Measurements from ENCODE around the gene FGF10.

The FGF10 gene

DNA sequence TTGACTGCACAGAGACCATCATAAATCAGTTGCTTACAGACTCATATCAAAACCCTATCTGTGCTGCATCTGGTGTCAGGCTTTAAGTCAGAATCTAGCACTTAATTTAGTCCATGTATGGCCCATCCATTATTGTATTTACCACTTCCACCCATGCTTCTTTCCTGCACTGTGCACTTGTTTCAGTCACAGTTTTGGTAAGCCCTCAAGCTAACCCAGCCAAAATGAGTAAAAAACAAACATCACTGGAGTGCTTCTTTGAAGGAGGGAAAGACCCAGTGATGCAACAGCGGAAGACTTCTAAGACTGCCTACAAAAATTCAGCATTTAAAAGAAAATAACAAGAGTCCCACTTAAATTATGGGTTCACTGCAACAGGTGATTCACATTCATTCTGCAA, 69.0 kb downstream of the FGF10 start:
- H3K27ac ChIP-seq (ENCODE audit: low read length) = no peak overlapping the region
- DNase-seq = no peak
- H3K9me3 ChIP-seq (ENCODE audit: insufficient read depth, low read length, severe bottlenecking) = no peaks in the 10 kb centered on the region
- H3K36me3 ChIP-seq (ENCODE audit: insufficient read depth, low read length) = no peaks in the 10 kb centered on the region
- no peak for ATAC-seq (ENCODE audit: insufficient read depth, low read depth)
- H2AFZ ChIP-seq (ENCODE audit: low read depth, low read length) = no peak overlapping the region
- H3K27me3 ChIP-seq (ENCODE audit: insufficient read depth, low read length, poor library complexity) = no peaks in the 10 kb centered on the region
- TF ChIP-seq EZH2 (IDR thresholded peaks at IDR 0.05; ENCODE audit: borderline replicate concordance, low read depth, low read length, severe bottlenecking) (no peak), CTCF (IDR thresholded peaks at IDR 0.05; ENCODE audit: borderline replicate concordance, extremely low read depth, low read length, poor library complexity, severe bottlenecking) (no peak)
- no peak overlapping the region for H3K4me3 ChIP-seq (ENCODE audit: low read depth in 1 of 2, low read length in 2 of 2)
- H3K4me1 ChIP-seq (ENCODE audit: insufficient read depth, low read length) = no peaks in the 10 kb centered on the region
- no peaks in the 10 kb centered on the region for H4K20me1 ChIP-seq (ENCODE audit: insufficient read depth, low read length)
- no peak overlapping the region for H3K4me2 ChIP-seq (ENCODE audit: insufficient read depth, low read length)
- no peak overlapping the region for H3K9ac ChIP-seq (ENCODE audit: low read depth, low read length)
- no peaks in the 10 kb centered on the region for H3K79me2 ChIP-seq (ENCODE audit: insufficient read depth, low read length)

- Histone ChIP-seq H3K4me2 (ENCODE audit: insufficient read depth, low read length) (no peak overlapping the region), H3K36me3 (ENCODE audit: insufficient read depth, low read length) (no peaks in the 10 kb centered on the region), H4K20me1 (ENCODE audit: insufficient read depth, low read length) (no peaks in the 10 kb centered on the region), H3K27ac (ENCODE audit: low read length) (no peak overlapping the region), H3K9ac (ENCODE audit: low read depth, low read length) (no peak overlapping the region), H3K4me1 (ENCODE audit: insufficient read depth, low read length) (no peaks in the 10 kb centered on the region), H3K79me2 (ENCODE audit: insufficient read depth, low read length) (no peaks in the 10 kb centered on the region), H3K4me3 (ENCODE audit: low read depth in 1 of 2, low read length in 2 of 2) (no peak overlapping the region), H3K27me3 (ENCODE audit: insufficient read depth, low read length, poor library complexity) (no peaks in the 10 kb centered on the region), H3K9me3 (ENCODE audit: insufficient read depth, low read length, severe bottlenecking) (no peaks in the 10 kb centered on the region), H2AFZ (ENCODE audit: low read depth, low read length) (no peak overlapping the region)
- ATAC-seq (ENCODE audit: insufficient read depth, low read depth) (no peak), DNase-seq (no peak)
- TF ChIP-seq CTCF (IDR thresholded peaks at IDR 0.05; ENCODE audit: borderline replicate concordance, extremely low read depth, low read length, poor library complexity, severe bottlenecking) (no peak), EZH2 (IDR thresholded peaks at IDR 0.05; ENCODE audit: borderline replicate concordance, low read depth, low read length, severe bottlenecking) (no peak)
These were observed 70.3 kb downstream of the FGF10 start for GRCh38 chr5:44318883-44319282.

- TF ChIP-seq EZH2 (IDR thresholded peaks at IDR 0.05; ENCODE audit: borderline replicate concordance, low read depth, low read length, severe bottlenecking) (no peak), CTCF (IDR thresholded peaks at IDR 0.05; ENCODE audit: borderline replicate concordance, extremely low read depth, low read length, poor library complexity, severe bottlenecking) (no peak)
- H2AFZ ChIP-seq (ENCODE audit: low read depth, low read length) = no peak overlapping the region
- DNase-seq = no peak
- no peak overlapping the region for H3K4me3 ChIP-seq (ENCODE audit: low read depth in 1 of 2, low read length in 2 of 2)
- H3K4me1 ChIP-seq (ENCODE audit: insufficient read depth, low read length) = no peaks in the 10 kb centered on the region
- H3K9ac ChIP-seq (ENCODE audit: low read depth, low read length) = no peak overlapping the region
- no peaks in the 10 kb centered on the region for H3K27me3 ChIP-seq (ENCODE audit: insufficient read depth, low read length, poor library complexity)
- H3K4me2 ChIP-seq (ENCODE audit: insufficient read depth, low read length) = no peak overlapping the region
- no peak overlapping the region for H3K27ac ChIP-seq (ENCODE audit: low read length)
- no peaks in the 10 kb centered on the region for H3K9me3 ChIP-seq (ENCODE audit: insufficient read depth, low read length, severe bottlenecking)
- no peaks in the 10 kb centered on the region for H3K36me3 ChIP-seq (ENCODE audit: insufficient read depth, low read length)
- H4K20me1 ChIP-seq (ENCODE audit: insufficient read depth, low read length) = no peaks in the 10 kb centered on the region
- H3K79me2 ChIP-seq (ENCODE audit: insufficient read depth, low read length) = no peaks in the 10 kb centered on the region
- ATAC-seq (ENCODE audit: insufficient read depth, low read depth) = no peak
These were observed 76.8 kb downstream of the FGF10 start for GRCh38 chr5:44312374-44312773.

DNA sequence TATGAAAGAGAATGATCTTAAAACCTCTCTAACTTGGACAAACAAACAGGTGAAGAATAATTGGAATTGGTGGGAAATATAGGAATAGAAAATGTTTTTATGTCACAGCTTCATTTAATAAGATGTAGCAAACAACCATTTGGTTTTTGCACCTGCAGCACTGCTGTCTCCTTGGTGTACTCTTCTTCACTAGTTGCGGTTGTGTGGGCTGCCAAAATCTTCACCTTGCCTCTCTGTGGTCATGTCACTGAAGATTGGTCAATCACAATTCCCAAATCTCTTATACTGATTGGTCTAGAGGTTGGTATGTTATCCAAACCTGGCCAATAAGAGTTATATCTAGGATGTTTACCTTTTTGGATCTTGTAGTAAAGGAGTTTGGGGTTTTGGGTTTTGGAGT, 88.7 kb downstream of the FGF10 start:
- DNase-seq (no peak), ATAC-seq (ENCODE audit: insufficient read depth, low read depth) (no peak)
- Histone ChIP-seq H3K27ac (ENCODE audit: low read length) (no peak overlapping the region), H2AFZ (ENCODE audit: low read depth, low read length) (no peak overlapping the region), H3K4me3 (ENCODE audit: low read depth in 1 of 2, low read length in 2 of 2) (no peak overlapping the region), H3K4me2 (ENCODE audit: insufficient read depth, low read length) (no peak overlapping the region), H3K9ac (ENCODE audit: low read depth, low read length) (no peak overlapping the region), H3K9me3 (ENCODE audit: insufficient read depth, low read length, severe bottlenecking) (no peaks in the 10 kb centered on the region), H3K79me2 (ENCODE audit: insufficient read depth, low read length) (no peaks in the 10 kb centered on the region), H3K36me3 (ENCODE audit: insufficient read depth, low read length) (no peaks in the 10 kb centered on the region), H4K20me1 (ENCODE audit: insufficient read depth, low read length) (no peaks in the 10 kb centered on the region), H3K4me1 (ENCODE audit: insufficient read depth, low read length) (no peaks in the 10 kb centered on the region), H3K27me3 (ENCODE audit: insufficient read depth, low read length, poor library complexity) (no peaks in the 10 kb centered on the region)
- TF ChIP-seq CTCF (IDR thresholded peaks at IDR 0.05; ENCODE audit: borderline replicate concordance, extremely low read depth, low read length, poor library complexity, severe bottlenecking) (no peak), EZH2 (IDR thresholded peaks at IDR 0.05; ENCODE audit: borderline replicate concordance, low read depth, low read length, severe bottlenecking) (no peak)

Measured in DND-41 (cell line).